T-cell (primary cell): Measurements from ENCODE around the gene BPIFA2. TPM values are rescaled to one million over a fixed set of nuclear protein-coding genes. Genes with fewer than 3 reads are reported as not detected.

Experiments used
- ATAC-seq, 4 experiments: fragments of 200-7000 bp in 3 of 4; fragments of 150-1000 bp in 1 of 4; cut with Tn5 transposase; replicated peaks in 1 of 4; 1 replicate in 3 of 4; 2 replicates in 1 of 4; pipeline ENCODE4 v1.10.0; 2021; ENCODE audit warnings: moderate library complexity in 3 of 4, mild to moderate bottlenecking in 2 of 4, moderate number of reproducible peaks in 1 of 4
- CTCF ChIA-PET, 2 donors: fragments of 300-600 bp; sonication (Branson Sonifier 250); formaldehyde crosslinking; loops; one replicate each; lab custom pipeline; 2022; ENCODE audit warnings: antibody characterized with exemption in 2 of 2; lab: Charles Lee
- POLR2A ChIA-PET, 2 donors: fragments of 300-600 bp; sonication (Branson Sonifier 250); formaldehyde crosslinking; loops; one replicate each; lab custom pipeline; 2022; ENCODE audit warnings: antibody characterized with exemption in 2 of 2; lab: Charles Lee
- DNase-seq, 35 experiments: peaks; one replicate each; pipeline versions ENCODE4 v3.0.0 to v3.0.0-alpha.2; 2013 to 2023
- H3K27ac ChIP-seq: one replicate; pipeline ENCODE4 v1.5.1; 2013; ENCODE audit warnings: low read length
- H3K27me3 ChIP-seq, 2 experiments: replicated peaks in 1 of 2; 1 replicate in 1 of 2; 2 replicates in 1 of 2; pipeline versions ENCODE4 v1.6.1 to v1.7.0; 2013; ENCODE audit warnings: low read length in 1 of 2, mixed read lengths in 1 of 2; ENCODE audit not compliant: control insufficient read depth in 2 of 2, insufficient read depth in 2 of 2; ENCODE audit errors: extremely low read depth in 1 of 2
- H3K36me3 ChIP-seq, 2 donors: 1 replicate in 1 of 2; 2 replicates in 1 of 2; pipeline versions ENCODE4 v1.6.1 to v1.7.0; 2013; ENCODE audit warnings: low read length in 1 of 2; ENCODE audit not compliant: control insufficient read depth in 2 of 2, insufficient read depth in 1 of 2; ENCODE audit errors: extremely low read depth in 1 of 2
- H3K4me1 ChIP-seq, 2 experiments: 1 replicate in 1 of 2; 2 replicates in 1 of 2; pipeline versions ENCODE4 v1.6.1 to v1.7.0; 2013; ENCODE audit warnings: low read length in 2 of 2, mixed read lengths in 1 of 2; ENCODE audit not compliant: insufficient read depth in 2 of 2, control insufficient read depth in 1 of 2; ENCODE audit errors: extremely low read depth in 1 of 2
- H3K4me3 ChIP-seq, 2 donors: 1 replicate in 1 of 2; 2 replicates in 1 of 2; pipeline versions ENCODE4 v1.5.1 to v1.7.0; 2013; ENCODE audit warnings: mild to moderate bottlenecking in 2 of 2, low read length in 1 of 2, moderate library complexity in 1 of 2; ENCODE audit not compliant: control insufficient read depth in 1 of 2; ENCODE audit errors: extremely low read depth in 1 of 2
- H3K9me3 ChIP-seq: 2 replicates; pipeline ENCODE4 v1.7.0; 2013
- H3K27ac Mint-ChIP-seq, 2 donors: one replicate each; pipeline ENCODE4 v1.8.0; 2020 to 2021; ENCODE audit warnings: mild to moderate bottlenecking in 2 of 2, mixed read lengths in 2 of 2
- H3K27me3 Mint-ChIP-seq, 2 donors: one replicate each; pipeline ENCODE4 v1.8.0; 2021 to 2022; ENCODE audit warnings: mixed read lengths in 2 of 2
- H3K36me3 Mint-ChIP-seq: one replicate; pipeline ENCODE4 v1.8.0; 2021; ENCODE audit warnings: mixed read lengths
- H3K4me1 Mint-ChIP-seq, 3 donors: one replicate each; pipeline ENCODE4 v1.8.0; 2020 to 2022; ENCODE audit warnings: mixed read lengths in 3 of 3, mild to moderate bottlenecking in 1 of 3
- H3K4me3 Mint-ChIP-seq, 3 donors: one replicate each; pipeline ENCODE4 v1.8.0; 2020 to 2022; ENCODE audit warnings: mild to moderate bottlenecking in 3 of 3, mixed read lengths in 3 of 3, moderate library complexity in 3 of 3
- H3K9me3 Mint-ChIP-seq, 3 donors: one replicate each; pipeline ENCODE4 v1.8.0; 2020 to 2022; ENCODE audit warnings: mixed read lengths in 3 of 3
- WGBS: methylation state at CpG from one replicate; pipeline ENCODE4 v1.1.5; 2013; ENCODE audit warnings: missing lambda C conversion rate; ENCODE audit not compliant: insufficient coverage; 5-methylcytosine and 5-hydroxymethylcytosine counted together
- total RNA-seq, 35 experiments: library from RNA in 6 of 35; stranded (reverse) in 6 of 35; fragments of 120-200 nt in 1 of 35; gene quantifications; one replicate each; pipeline versions ENCODE4 v1.2.1 to v1.2.4 and lab custom pipeline; 2013 to 2026

The BPIFA2 gene
- total RNA-seq, 5 donors from 2014 or later (not counting 1 experiment from before 2014, with no cell fraction given): not detected

DNA sequence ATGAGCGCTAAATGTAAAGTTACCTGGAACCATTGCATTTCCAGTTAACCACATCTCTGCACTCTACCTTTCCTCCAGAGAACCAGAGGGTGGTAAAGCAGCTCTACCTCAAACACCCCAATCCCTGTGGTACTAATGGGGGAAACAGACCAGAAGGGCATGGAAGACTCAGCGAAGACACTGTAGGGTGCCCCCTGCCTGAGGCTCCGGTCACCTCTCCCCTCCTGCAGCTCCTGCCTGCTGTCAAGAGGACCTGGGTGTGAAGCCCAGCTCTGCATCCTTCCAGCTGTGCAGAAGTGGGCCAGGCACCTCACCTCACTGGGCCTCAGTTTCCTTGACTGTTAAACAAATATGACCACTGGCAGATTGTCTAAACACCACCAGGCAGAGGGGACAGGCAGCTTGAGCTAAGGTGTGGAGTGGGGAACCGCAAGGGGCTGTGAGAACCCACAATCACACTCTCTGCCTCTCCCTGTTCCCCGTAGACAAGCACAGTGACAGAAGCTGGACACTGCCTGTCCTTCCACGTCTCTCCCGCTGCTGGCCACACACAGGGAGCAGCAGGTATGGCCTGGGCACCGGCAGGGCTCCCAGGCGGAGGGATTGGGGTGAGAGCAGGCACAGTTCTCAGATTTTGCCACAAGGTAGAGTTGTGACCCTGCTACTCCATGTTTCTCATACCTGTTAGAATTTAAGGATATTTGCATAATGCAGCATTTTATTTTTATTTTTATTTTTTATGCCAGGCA is 9.1 kb upstream of the BPIFA2 start:
- WGBS: 67% methylated on average over 2 of the region's 9 CpGs
- Mint-ChIP-seq H3K27me3 (peaks cover 7 to 17% of the 10 kb centered on the region in 2 donors), H3K4me3 (no peak overlapping the region), H3K36me3 (no peaks in the 10 kb centered on the region), H3K27ac (no peak overlapping the region), H3K4me1 (no peaks in the 10 kb centered on the region), H3K9me3 (no peaks in the 10 kb centered on the region)
- Histone ChIP-seq H3K27ac (no peak overlapping the region), H3K4me3 (no peak overlapping the region), H3K4me1 (no peaks in the 10 kb centered on the region), H3K27me3 (peaks cover 0 to 5% of the 10 kb centered on the region in 2 experiments), H3K36me3 (no peaks in the 10 kb centered on the region), H3K9me3 (no peaks in the 10 kb centered on the region)
- CTCF ChIA-PET: no interaction called here
- POLR2A ChIA-PET: no interaction called here
- no peak for DNase-seq
- ATAC-seq: no peak

DNA sequence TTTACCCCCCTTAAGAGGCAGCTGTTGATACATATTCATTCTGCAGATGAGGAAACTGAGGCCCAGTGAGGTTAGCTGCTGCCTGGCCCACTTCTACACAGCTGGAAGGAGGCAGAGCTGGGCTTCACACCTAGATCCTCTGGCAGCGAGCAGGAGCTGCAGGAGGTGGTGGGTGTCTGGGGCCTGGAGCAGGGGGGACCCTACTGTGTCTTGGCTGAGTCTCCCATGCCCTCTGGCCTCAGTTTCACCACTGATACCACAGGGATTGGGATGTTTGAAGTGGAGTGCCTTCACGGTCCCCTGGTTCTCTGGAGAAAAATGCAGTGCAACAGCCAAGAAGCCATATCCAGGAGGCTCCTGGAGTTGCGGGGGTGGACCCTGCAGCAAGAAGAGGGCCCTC is 8.2 kb upstream of the BPIFA2 start:
- Mint-ChIP-seq H3K4me1 (no peaks in the 10 kb centered on the region), H3K27ac (no peak overlapping the region), H3K36me3 (no peaks in the 10 kb centered on the region), H3K27me3 (peaks cover 6 to 8% of the 10 kb centered on the region in 2 donors), H3K9me3 (no peaks in the 10 kb centered on the region), H3K4me3 (no peak overlapping the region)
- WGBS: 89% methylated on average over 2 of the region's 3 CpGs
- Histone ChIP-seq H3K27me3 (peaks cover 0 to 10% of the 10 kb centered on the region in 2 experiments), H3K27ac (no peak overlapping the region), H3K9me3 (no peaks in the 10 kb centered on the region), H3K4me3 (no peak overlapping the region), H3K4me1 (no peaks in the 10 kb centered on the region), H3K36me3 (no peaks in the 10 kb centered on the region)
- ChIA-PET POLR2A (no interaction called here), CTCF (interaction anchor here in 1 of 2 donors (0.6 kb wide), 1 partner anchor 206 kb away, joined by 11 read pairs; no protein-coding TSS in a partner anchor)
- ATAC-seq (no peak), DNase-seq (no peak)

DNA sequence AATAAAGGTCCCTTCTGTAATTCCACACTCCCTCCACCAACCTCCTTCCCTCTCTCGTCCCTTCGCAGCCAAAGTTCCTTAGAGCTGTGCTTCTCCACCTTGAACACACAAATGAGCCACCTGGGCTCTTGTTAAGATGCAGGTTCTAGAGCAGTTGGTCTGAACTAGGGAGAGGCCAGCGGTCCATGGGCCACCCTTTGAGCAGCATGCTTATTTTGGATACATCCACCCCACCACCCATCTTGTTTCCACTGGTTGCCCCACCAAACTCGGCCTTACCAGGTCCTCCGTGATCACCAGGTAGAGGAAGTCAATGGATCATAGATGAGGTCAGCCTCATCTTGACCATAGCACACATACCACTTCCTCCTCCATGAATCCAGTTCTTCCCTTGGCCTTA is 7.3 kb upstream of the BPIFA2 start:
- DNase-seq: no peak
- Mint-ChIP-seq H3K4me3 (no peak overlapping the region), H3K27ac (no peak overlapping the region), H3K9me3 (no peaks in the 10 kb centered on the region), H3K36me3 (no peaks in the 10 kb centered on the region), H3K4me1 (no peaks in the 10 kb centered on the region), H3K27me3 (peaks cover 5 to 6% of the 10 kb centered on the region in 2 donors)
- ChIA-PET CTCF (no interaction called here), POLR2A (no interaction called here)
- Histone ChIP-seq H3K27me3 (peaks cover 0 to 14% of the 10 kb centered on the region in 2 experiments), H3K27ac (no peak overlapping the region), H3K9me3 (no peaks in the 10 kb centered on the region), H3K36me3 (no peaks in the 10 kb centered on the region), H3K4me1 (no peaks in the 10 kb centered on the region), H3K4me3 (no peak overlapping the region)
- ATAC-seq: no peak
- no CpG with 5 or more reads among the region's 5 CpGs for WGBS

DNA sequence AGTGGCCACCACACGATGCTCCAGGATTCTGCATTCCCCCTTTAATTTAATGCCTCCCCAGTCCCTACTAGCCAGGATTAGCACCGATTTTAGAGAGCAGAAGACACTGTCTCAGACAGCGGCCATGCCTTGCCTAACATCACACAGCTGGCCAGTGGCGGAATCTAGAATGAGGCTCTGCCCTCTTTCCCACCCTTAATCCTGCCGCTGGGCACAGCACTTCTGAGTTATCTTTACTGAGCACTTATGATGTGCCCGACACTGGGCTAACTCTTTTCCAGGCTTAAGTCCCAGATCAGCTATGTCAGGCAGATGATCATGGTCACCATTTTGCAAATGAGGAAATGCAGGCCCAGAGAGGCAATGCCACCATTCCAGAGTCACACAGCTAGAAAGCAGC is 5.6 kb upstream of the BPIFA2 start:
- ChIA-PET CTCF (no interaction called here), POLR2A (no interaction called here)
- H3K27me3 ChIP-seq: peaks cover 0 to 21% of the 10 kb centered on the region in 2 experiments
- Mint-ChIP-seq H3K9me3 (no peaks in the 10 kb centered on the region), H3K27ac (no peak overlapping the region), H3K36me3 (no peaks in the 10 kb centered on the region), H3K27me3 (peaks cover 0 to 3% of the 10 kb centered on the region in 2 donors), H3K4me1 (no peaks in the 10 kb centered on the region), H3K4me3 (no peak overlapping the region)
- H3K36me3 ChIP-seq: no peaks in the 10 kb centered on the region
- H3K4me1 ChIP-seq: no peaks in the 10 kb centered on the region
- H3K9me3 ChIP-seq: no peaks in the 10 kb centered on the region
- ATAC-seq (no peak), DNase-seq (no peak)
- WGBS: 91% methylated on average over 4 of the region's 6 CpGs
- H3K4me3 ChIP-seq: no peak overlapping the region
- no peak overlapping the region for H3K27ac ChIP-seq

DNA sequence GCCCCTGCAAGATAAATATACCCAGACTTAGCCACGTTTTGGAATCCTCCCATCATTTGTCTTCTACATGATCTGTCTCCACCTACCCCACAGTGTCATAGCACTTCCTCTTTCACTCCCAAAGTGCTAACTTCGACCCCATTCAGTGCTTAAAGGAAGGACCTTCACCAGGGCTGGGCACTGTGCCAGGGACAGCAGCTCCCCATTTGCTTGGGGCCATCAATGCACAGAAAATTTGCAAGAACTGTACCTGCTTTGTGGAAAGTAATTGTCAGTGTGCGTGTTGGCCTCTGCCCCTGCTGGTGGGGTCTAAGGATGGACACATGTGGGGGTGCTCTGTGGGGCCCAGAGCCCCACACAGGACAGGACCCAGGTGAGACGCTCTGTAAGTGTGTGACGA is 5.2 kb upstream of the BPIFA2 start:
- peaks cover 2 to 3% of the 10 kb centered on the region in 2 donors for H3K27me3 Mint-ChIP-seq
- H3K4me1 Mint-ChIP-seq: no peaks in the 10 kb centered on the region
- ATAC-seq: no peak
- H3K36me3 Mint-ChIP-seq: no peaks in the 10 kb centered on the region
- WGBS: 23% methylated on average over 4 of the region's 5 CpGs
- no peak overlapping the region for H3K4me3 Mint-ChIP-seq
- Histone ChIP-seq H3K27ac (no peak overlapping the region), H3K9me3 (no peaks in the 10 kb centered on the region), H3K4me3 (no peak overlapping the region), H3K4me1 (no peaks in the 10 kb centered on the region), H3K36me3 (no peaks in the 10 kb centered on the region), H3K27me3 (peaks cover 0 to 26% of the 10 kb centered on the region in 2 experiments)
- no peak for DNase-seq
- H3K9me3 Mint-ChIP-seq: no peaks in the 10 kb centered on the region
- CTCF ChIA-PET: no interaction called here
- H3K27ac Mint-ChIP-seq: no peak overlapping the region
- POLR2A ChIA-PET: no interaction called here

DNA sequence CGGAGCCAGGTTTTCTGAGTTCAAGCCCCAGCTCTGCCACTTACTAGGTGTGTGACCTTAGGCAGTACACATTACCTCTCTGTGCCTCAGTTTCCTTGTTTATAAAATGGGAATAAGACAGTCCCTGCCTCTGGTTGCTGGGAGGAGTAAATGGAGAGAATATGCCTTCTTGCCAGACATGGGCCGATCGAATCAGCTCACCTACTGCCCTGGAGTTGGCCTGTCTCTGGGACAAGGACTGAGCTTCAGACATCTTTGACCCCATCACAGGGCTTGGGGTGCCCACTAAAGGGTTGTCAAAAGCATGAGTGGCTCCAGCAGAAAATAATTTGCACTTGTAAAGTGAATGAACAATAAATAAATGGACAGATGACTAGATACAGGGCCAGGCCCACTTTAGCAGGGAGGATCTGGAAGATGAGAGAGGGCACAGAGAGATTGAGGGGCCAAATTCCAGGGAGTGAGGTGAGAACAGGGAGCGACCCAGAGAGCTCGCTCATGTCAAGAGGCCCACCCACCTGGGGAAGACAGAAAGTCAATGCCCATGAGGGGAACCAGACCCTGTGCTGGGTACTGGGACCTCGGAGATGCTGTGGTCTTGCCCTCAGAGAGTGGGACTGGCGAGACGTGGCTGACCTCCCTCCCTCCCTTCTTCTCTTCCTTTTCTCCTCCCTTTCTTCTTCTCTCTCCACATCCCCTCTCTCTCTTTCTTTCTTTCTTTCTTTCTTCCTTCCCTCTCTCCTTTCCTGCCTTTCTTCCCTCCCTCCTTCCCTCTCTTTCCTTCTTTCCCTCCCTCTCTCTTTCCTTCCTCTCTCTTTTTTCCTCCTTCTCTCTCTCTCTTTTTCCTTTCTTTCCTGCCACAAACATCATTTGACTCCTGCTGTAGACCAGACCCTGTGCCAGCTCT is 3.9 kb upstream of the BPIFA2 start:
- no peak overlapping the region for H3K4me3 ChIP-seq
- H3K9me3 ChIP-seq: no peaks in the 10 kb centered on the region
- peaks cover 7% of the 10 kb centered on the region for H3K36me3 Mint-ChIP-seq
- no peak overlapping the region for H3K27ac Mint-ChIP-seq
- peaks cover 0 to 8% (median 7%) of the 10 kb centered on the region in 3 donors for H3K9me3 Mint-ChIP-seq
- ChIA-PET POLR2A (no interaction called here), CTCF (no interaction called here)
- H3K27ac ChIP-seq: no peak overlapping the region
- H3K27me3 Mint-ChIP-seq: peaks cover 3 to 5% of the 10 kb centered on the region in 2 donors
- H3K4me1 ChIP-seq: no peaks in the 10 kb centered on the region
- H3K27me3 ChIP-seq: peaks cover 0 to 27% of the 10 kb centered on the region in 2 experiments
- ATAC-seq (no peak), DNase-seq (no peak)
- H3K4me3 Mint-ChIP-seq: no peak overlapping the region
- H3K36me3 ChIP-seq: no peaks in the 10 kb centered on the region
- WGBS: 53% methylated on average over 4 of the region's 8 CpGs
- no peaks in the 10 kb centered on the region for H3K4me1 Mint-ChIP-seq
